HepG2 (cell line): ENCODE measurements around the gene SERPINB6.

Source experiments
- EZH2 ChIP-seq: conservative IDR thresholded peaks from 2 replicates; pipeline ENCODE4 v1.6.1; 2012; ENCODE audit warnings: mild to moderate bottlenecking, low read depth, low read length, moderate library complexity
- ZNF775 ChIP-seq: sonication (generic); formaldehyde crosslinking; IDR thresholded peaks from 2 replicates; pipeline ENCODE4 v1.4.0; 2020; ENCODE audit warnings: missing genetic modification reagents, mild to moderate bottlenecking, moderate library complexity, borderline replicate concordance
- TF ChIP-seq, protein P1 (sequence below): sonication (generic); formaldehyde crosslinking; IDR thresholded peaks from 2 replicates; pipeline ENCODE4 v1.4.0; 2020; ENCODE audit warnings: low read depth, mild to moderate bottlenecking, missing genetic modification reagents

DNA sequence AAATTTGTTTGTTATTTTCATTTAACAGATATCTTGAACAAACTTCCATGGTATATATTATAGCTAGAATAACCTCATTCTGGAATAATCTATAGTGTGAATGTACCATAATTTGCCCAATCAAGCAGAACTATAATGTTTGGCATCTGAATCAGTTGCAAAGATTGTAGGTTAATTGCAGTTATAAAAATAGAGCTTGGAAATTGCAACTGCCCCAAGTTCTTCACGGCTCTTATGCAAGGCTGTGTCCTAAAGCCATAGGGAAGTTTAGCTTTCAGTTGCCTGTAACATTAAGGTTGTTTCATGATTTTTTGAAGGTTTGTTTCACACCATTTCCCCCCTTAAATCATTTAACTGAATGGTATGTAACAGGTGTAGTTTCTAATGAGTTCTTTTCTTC is 47.7 kb upstream of the SERPINB6 start:
- TF ChIP-seq EZH2 = no peak
- no peak for TF ChIP-seq ZNF775 (CRISPR knock-in tag)
- TF ChIP-seq, protein P1, sequence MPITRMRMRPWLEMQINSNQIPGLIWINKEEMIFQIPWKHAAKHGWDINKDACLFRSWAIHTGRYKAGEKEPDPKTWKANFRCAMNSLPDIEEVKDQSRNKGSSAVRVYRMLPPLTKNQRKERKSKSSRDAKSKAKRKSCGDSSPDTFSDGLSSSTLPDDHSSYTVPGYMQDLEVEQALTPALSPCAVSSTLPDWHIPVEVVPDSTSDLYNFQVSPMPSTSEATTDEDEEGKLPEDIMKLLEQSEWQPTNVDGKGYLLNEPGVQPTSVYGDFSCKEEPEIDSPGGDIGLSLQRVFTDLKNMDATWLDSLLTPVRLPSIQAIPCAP (CRISPR knock-in tag) = no peak
